ENCODE measurements around the gene ZNF556. TPM values are rescaled to one million over a fixed set of nuclear protein-coding genes. Genes with fewer than 3 reads are reported as not detected.

The ZNF556 gene
- polyA plus RNA-seq, 1 donor (not counting 4 experiments of a cell fraction or from before 2014, with no cell fraction given): 0.01 TPM

DNA sequence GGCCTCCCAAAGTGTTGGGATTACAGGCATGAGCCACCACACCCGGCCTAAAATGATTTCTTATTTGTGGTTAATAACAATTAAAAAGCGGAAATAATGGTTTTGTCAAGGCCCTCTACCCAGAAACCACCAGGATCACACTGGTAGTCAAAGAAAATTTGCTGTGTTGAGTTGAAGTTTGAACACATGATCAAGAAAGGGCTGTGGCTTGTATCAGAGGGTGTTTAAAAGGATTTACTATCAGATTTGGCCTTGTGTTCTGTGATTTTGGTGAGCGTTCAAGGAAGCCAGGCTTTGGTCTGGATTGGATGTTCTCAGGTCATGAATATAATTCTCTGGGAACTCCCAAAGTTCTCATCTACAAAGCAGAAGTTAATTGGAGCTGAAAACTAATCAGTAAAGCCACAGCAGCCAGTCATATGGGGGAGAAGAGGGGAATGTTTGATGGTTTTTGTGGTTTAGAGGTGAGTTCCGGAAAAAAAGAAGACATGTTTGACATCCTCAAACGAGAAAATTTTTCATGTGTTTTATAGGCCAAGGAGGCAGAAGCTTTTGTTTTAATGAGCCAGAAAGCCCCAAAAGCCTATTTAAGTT, 10.6 kb upstream of the ZNF556 start:
- H3K4me3 ChIP-seq (ENCODE audit: control insufficient read depth in 2 of 3, extremely low read depth in 1 of 3, insufficient read depth in 2 of 3, low read depth in 1 of 3, low read length in 3 of 3): no peak overlapping the region
- H3K9me3 ChIP-seq (ENCODE audit: control insufficient read depth, low read depth, low read length): peaks cover 23% of the 10 kb centered on the region
- no peaks in the 10 kb centered on the region for H3K9me1 ChIP-seq (ENCODE audit: control insufficient read depth, extremely low read depth, insufficient read depth, low read length)
- TF ChIP-seq, protein P1, sequence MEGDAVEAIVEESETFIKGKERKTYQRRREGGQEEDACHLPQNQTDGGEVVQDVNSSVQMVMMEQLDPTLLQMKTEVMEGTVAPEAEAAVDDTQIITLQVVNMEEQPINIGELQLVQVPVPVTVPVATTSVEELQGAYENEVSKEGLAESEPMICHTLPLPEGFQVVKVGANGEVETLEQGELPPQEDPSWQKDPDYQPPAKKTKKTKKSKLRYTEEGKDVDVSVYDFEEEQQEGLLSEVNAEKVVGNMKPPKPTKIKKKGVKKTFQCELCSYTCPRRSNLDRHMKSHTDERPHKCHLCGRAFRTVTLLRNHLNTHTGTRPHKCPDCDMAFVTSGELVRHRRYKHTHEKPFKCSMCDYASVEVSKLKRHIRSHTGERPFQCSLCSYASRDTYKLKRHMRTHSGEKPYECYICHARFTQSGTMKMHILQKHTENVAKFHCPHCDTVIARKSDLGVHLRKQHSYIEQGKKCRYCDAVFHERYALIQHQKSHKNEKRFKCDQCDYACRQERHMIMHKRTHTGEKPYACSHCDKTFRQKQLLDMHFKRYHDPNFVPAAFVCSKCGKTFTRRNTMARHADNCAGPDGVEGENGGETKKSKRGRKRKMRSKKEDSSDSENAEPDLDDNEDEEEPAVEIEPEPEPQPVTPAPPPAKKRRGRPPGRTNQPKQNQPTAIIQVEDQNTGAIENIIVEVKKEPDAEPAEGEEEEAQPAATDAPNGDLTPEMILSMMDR (optimal IDR thresholded peaks at IDR 0.05 in 1 of 3, IDR thresholded peaks at IDR 0.05 in 1 of 3, conservative IDR thresholded peaks at IDR 0.05 in 1 of 3; ENCODE audit: extremely low read depth in 1 of 3, insufficient read depth in 2 of 3, low read length in 3 of 3): no peak
- no peak for TF ChIP-seq EZH2 (IDR thresholded peaks at IDR 0.05; ENCODE audit: low read length)
- no peak for DNase-seq (ENCODE audit: low read depth, low spot score)
- H3K27me3 ChIP-seq (ENCODE audit: control insufficient read depth, extremely low read depth, insufficient read depth, low read length): no peaks in the 10 kb centered on the region
- H3K79me2 ChIP-seq (ENCODE audit: control insufficient read depth, insufficient read depth, low read length): no peaks in the 10 kb centered on the region
- no peaks in the 10 kb centered on the region for H4K20me1 ChIP-seq (ENCODE audit: control insufficient read depth, extremely low read depth, insufficient read depth, low read length)
- no peak overlapping the region for H3K4me2 ChIP-seq (ENCODE audit: control insufficient read depth, extremely low read depth, insufficient read depth, low read depth, low read length)
- dilution Hi-C loops (cut with MboI; ENCODE audit: extremely low pct_ligation_motif_present, low sequenced_read_pairs): no loop called here
- no peak overlapping the region for H3K9ac ChIP-seq (ENCODE audit: control insufficient read depth, extremely low read depth, insufficient read depth, low read length)
- H2AFZ ChIP-seq (ENCODE audit: control insufficient read depth, low read length): no peak overlapping the region
- H3K4me1 ChIP-seq (ENCODE audit: control insufficient read depth, extremely low read depth, insufficient read depth, low read length): no peaks in the 10 kb centered on the region
- no peak for FAIRE-seq
- H3K27ac ChIP-seq (ENCODE audit: control insufficient read depth, insufficient read depth, low read length): no peak overlapping the region
- H3K36me3 ChIP-seq (ENCODE audit: control insufficient read depth in 2 of 2, extremely low read depth in 1 of 2, insufficient read depth in 2 of 2, low read length in 2 of 2): peaks cover 15 to 17% of the 10 kb centered on the region in 2 experiments

DNA sequence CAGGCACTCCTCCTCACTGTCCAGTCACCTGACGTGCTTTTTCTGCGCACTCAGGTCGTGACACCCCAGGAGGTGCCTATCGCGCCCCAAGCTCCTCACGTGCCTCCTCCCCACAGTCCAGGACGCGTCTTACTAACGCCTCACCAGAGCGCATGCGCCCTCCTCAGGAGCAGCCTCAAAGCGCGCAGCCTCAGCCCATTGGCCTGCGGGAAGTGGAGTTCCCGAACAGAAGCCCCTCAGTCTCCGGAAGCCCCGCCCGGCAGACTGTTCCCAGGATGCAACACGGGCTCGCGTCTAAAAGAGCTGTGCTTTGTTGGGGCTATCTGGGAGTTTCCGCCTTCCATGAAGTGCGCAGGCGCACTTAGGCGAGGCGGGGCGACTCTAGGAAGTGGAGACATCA, 8.3 kb upstream of the ZNF556 start:
- Histone ChIP-seq H3K9me3 (ENCODE audit: control insufficient read depth, low read depth, low read length) (peaks cover 5% of the 10 kb centered on the region), H3K36me3 (ENCODE audit: control insufficient read depth in 2 of 2, extremely low read depth in 1 of 2, insufficient read depth in 2 of 2, low read length in 2 of 2) (no peaks in the 10 kb centered on the region), H3K27me3 (ENCODE audit: control insufficient read depth, extremely low read depth, insufficient read depth, low read length) (no peaks in the 10 kb centered on the region), H3K9ac (ENCODE audit: control insufficient read depth, extremely low read depth, insufficient read depth, low read length) (no peak overlapping the region), H3K27ac (ENCODE audit: control insufficient read depth, insufficient read depth, low read length) (no peak overlapping the region), H3K4me2 (ENCODE audit: control insufficient read depth, extremely low read depth, insufficient read depth, low read depth, low read length) (no peak overlapping the region), H3K4me1 (ENCODE audit: control insufficient read depth, extremely low read depth, insufficient read depth, low read length) (no peaks in the 10 kb centered on the region), H3K9me1 (ENCODE audit: control insufficient read depth, extremely low read depth, insufficient read depth, low read length) (no peaks in the 10 kb centered on the region), H4K20me1 (ENCODE audit: control insufficient read depth, extremely low read depth, insufficient read depth, low read length) (no peaks in the 10 kb centered on the region), H2AFZ (ENCODE audit: control insufficient read depth, low read length) (no peak overlapping the region), H3K4me3 (ENCODE audit: control insufficient read depth in 2 of 3, extremely low read depth in 1 of 3, insufficient read depth in 2 of 3, low read depth in 1 of 3, low read length in 3 of 3) (no peak overlapping the region), H3K79me2 (ENCODE audit: control insufficient read depth, insufficient read depth, low read length) (no peaks in the 10 kb centered on the region)
- DNase-seq (ENCODE audit: low read depth, low spot score): no peak
- TF ChIP-seq EZH2 (IDR thresholded peaks at IDR 0.05; ENCODE audit: low read length): no peak
- TF ChIP-seq, protein P1 (optimal IDR thresholded peaks at IDR 0.05 in 1 of 3, IDR thresholded peaks at IDR 0.05 in 1 of 3, conservative IDR thresholded peaks at IDR 0.05 in 1 of 3; ENCODE audit: extremely low read depth in 1 of 3, insufficient read depth in 2 of 3, low read length in 3 of 3): no peak
- FAIRE-seq: no peak
- dilution Hi-C loops (cut with MboI; ENCODE audit: extremely low pct_ligation_motif_present, low sequenced_read_pairs): no loop called here
